ENCODE data around the gene TMEM40. TPM values are rescaled to one million over a fixed set of nuclear protein-coding genes. Genes with fewer than 3 reads are reported as not detected.
"Not testable (repeated sequence)": the region's sequence is repeated elsewhere in the genome, so short reads cannot be mapped to it uniquely, and the experiment has no call there.

Gene TMEM40
- total RNA-seq, 5 donors from 2014 or later (not counting 1 experiment from before 2014, with no cell fraction given): not detected

- 77% methylated on average over 4 of the region's 7 CpGs for WGBS (ENCODE audit: insufficient coverage)
- CTCF ChIA-PET: no interaction called here
- ATAC-seq (replicated peaks in 1 of 4): no peak
Observed at GRCh38 chr3:12729051-12729651, 29.9 kb downstream of the TMEM40 start.

GRCh38 chr3:12727937-12728336, 31.1 kb downstream of the TMEM40 start:
- ChIA-PET POLR2A (no interaction called here), CTCF (no interaction called here)
- no peak for ATAC-seq (replicated peaks in 1 of 4)
- 92% methylated on average over 2 of the region's 2 CpGs for WGBS (ENCODE audit: insufficient coverage)
- Mint-ChIP-seq H3K9me3 (no peaks in the 10 kb centered on the region), H3K4me1 (peaks cover 0 to 6% (median 0%) of the 10 kb centered on the region in 3 donors), H3K27ac (no peak overlapping the region), H3K4me3 (no peak overlapping the region), H3K27me3 (peaks cover 7 to 8% of the 10 kb centered on the region in 2 donors), H3K36me3 (no peaks in the 10 kb centered on the region)
- no peaks in the 10 kb centered on the region for H3K9me3 ChIP-seq
- peaks cover 0 to 2% of the 10 kb centered on the region in 2 experiments for H3K27me3 ChIP-seq (replicated peaks in 1 of 2; ENCODE audit: control insufficient read depth in 2 of 2, extremely low read depth in 1 of 2, insufficient read depth in 2 of 2, low read length in 1 of 2)
- H3K36me3 ChIP-seq (ENCODE audit: control insufficient read depth in 2 of 2, extremely low read depth in 1 of 2, insufficient read depth in 1 of 2, low read length in 1 of 2): no peaks in the 10 kb centered on the region
- no peaks in the 10 kb centered on the region for H3K4me1 ChIP-seq (ENCODE audit: control insufficient read depth in 1 of 2, extremely low read depth in 1 of 2, insufficient read depth in 2 of 2, low read length in 2 of 2)
- no peak for DNase-seq
- no peak overlapping the region for H3K27ac ChIP-seq (ENCODE audit: low read length)
- no peak overlapping the region for H3K4me3 ChIP-seq (ENCODE audit: control insufficient read depth in 1 of 2, extremely low read depth in 1 of 2, low read length in 1 of 2)

More at GRCh38 chr3:12729051-12729651, 29.9 kb downstream of the TMEM40 start:
- Histone ChIP-seq H3K4me3 (ENCODE audit: control insufficient read depth in 1 of 2, extremely low read depth in 1 of 2, low read length in 1 of 2) (no peak overlapping the region), H3K27me3 (replicated peaks in 1 of 2; ENCODE audit: control insufficient read depth in 2 of 2, extremely low read depth in 1 of 2, insufficient read depth in 2 of 2, low read length in 1 of 2) (peaks cover 0 to 6% of the 10 kb centered on the region in 2 experiments), H3K4me1 (ENCODE audit: control insufficient read depth in 1 of 2, extremely low read depth in 1 of 2, insufficient read depth in 2 of 2, low read length in 2 of 2) (no peaks in the 10 kb centered on the region), H3K9me3 (no peaks in the 10 kb centered on the region), H3K27ac (ENCODE audit: low read length) (no peak overlapping the region), H3K36me3 (ENCODE audit: control insufficient read depth in 2 of 2, extremely low read depth in 1 of 2, insufficient read depth in 1 of 2, low read length in 1 of 2) (no peaks in the 10 kb centered on the region)
- Mint-ChIP-seq H3K9me3 (no peaks in the 10 kb centered on the region), H3K27me3 (peaks cover 8 to 10% of the 10 kb centered on the region in 2 donors), H3K27ac (no peak overlapping the region), H3K4me3 (no peak overlapping the region), H3K4me1 (peaks cover 0 to 6% (median 0%) of the 10 kb centered on the region in 3 donors), H3K36me3 (no peaks in the 10 kb centered on the region)
- POLR2A ChIA-PET: no interaction called here
- DNase-seq: no peak

GRCh38 chr3:12727481-12727880, 31.6 kb downstream of the TMEM40 start:
- Histone ChIP-seq H3K27ac (ENCODE audit: low read length) (no peak overlapping the region), H3K4me1 (ENCODE audit: control insufficient read depth in 1 of 2, extremely low read depth in 1 of 2, insufficient read depth in 2 of 2, low read length in 2 of 2) (no peaks in the 10 kb centered on the region), H3K27me3 (replicated peaks in 1 of 2; ENCODE audit: control insufficient read depth in 2 of 2, extremely low read depth in 1 of 2, insufficient read depth in 2 of 2, low read length in 1 of 2) (peaks cover 0 to 2% of the 10 kb centered on the region in 2 experiments), H3K36me3 (ENCODE audit: control insufficient read depth in 2 of 2, extremely low read depth in 1 of 2, insufficient read depth in 1 of 2, low read length in 1 of 2) (no peaks in the 10 kb centered on the region), H3K4me3 (ENCODE audit: control insufficient read depth in 1 of 2, extremely low read depth in 1 of 2, low read length in 1 of 2) (no peak overlapping the region), H3K9me3 (no peaks in the 10 kb centered on the region)
- Mint-ChIP-seq H3K4me3 (no peak overlapping the region), H3K27me3 (peaks cover 4 to 7% of the 10 kb centered on the region in 2 donors), H3K4me1 (peaks cover 0 to 6% (median 0%) of the 10 kb centered on the region in 3 donors), H3K9me3 (no peaks in the 10 kb centered on the region), H3K27ac (no peak overlapping the region), H3K36me3 (no peaks in the 10 kb centered on the region)
- 91% methylated on average over 2 of the region's 3 CpGs for WGBS (ENCODE audit: insufficient coverage)
- POLR2A ChIA-PET: no interaction called here
- ATAC-seq (replicated peaks in 1 of 4) (no peak), DNase-seq (no peak)
- CTCF ChIA-PET: no interaction called here

GRCh38 chr3:12725436-12725835, 33.6 kb downstream of the TMEM40 start:
- Mint-ChIP-seq H3K9me3 (no peaks in the 10 kb centered on the region), H3K27me3 (peaks cover 2 to 3% of the 10 kb centered on the region in 2 donors), H3K36me3 (no peaks in the 10 kb centered on the region), H3K27ac (no peak overlapping the region), H3K4me1 (peaks cover 0 to 6% (median 3%) of the 10 kb centered on the region in 3 donors), H3K4me3 (no peak overlapping the region)
- Histone ChIP-seq H3K36me3 (ENCODE audit: control insufficient read depth in 2 of 2, extremely low read depth in 1 of 2, insufficient read depth in 1 of 2, low read length in 1 of 2) (no peaks in the 10 kb centered on the region), H3K27me3 (replicated peaks in 1 of 2; ENCODE audit: control insufficient read depth in 2 of 2, extremely low read depth in 1 of 2, insufficient read depth in 2 of 2, low read length in 1 of 2) (peaks cover 0 to 6% of the 10 kb centered on the region in 2 experiments), H3K9me3 (no peaks in the 10 kb centered on the region), H3K27ac (ENCODE audit: low read length) (no peak overlapping the region), H3K4me3 (ENCODE audit: control insufficient read depth in 1 of 2, extremely low read depth in 1 of 2, low read length in 1 of 2) (no peak overlapping the region), H3K4me1 (ENCODE audit: control insufficient read depth in 1 of 2, extremely low read depth in 1 of 2, insufficient read depth in 2 of 2, low read length in 2 of 2) (peaks cover 0 to under 1% of the 10 kb centered on the region in 2 experiments)
- CTCF ChIA-PET: no interaction called here
- no peak for DNase-seq
- WGBS (ENCODE audit: insufficient coverage): 71% methylated on average over 1 of the region's 1 CpG
- POLR2A ChIA-PET: no interaction called here
- no peak for ATAC-seq (replicated peaks in 1 of 4)

GRCh38 chr3:12724794-12725193, 34.3 kb downstream of the TMEM40 start:
- POLR2A ChIA-PET: no interaction called here
- CTCF ChIA-PET: no interaction called here
- peaks cover 0 to 7% of the 10 kb centered on the region in 2 experiments for H3K4me1 ChIP-seq (ENCODE audit: control insufficient read depth in 1 of 2, extremely low read depth in 1 of 2, insufficient read depth in 2 of 2, low read length in 2 of 2)
- peaks cover 2 to 3% of the 10 kb centered on the region in 2 donors for H3K27me3 Mint-ChIP-seq
- peaks cover 6 to 13% (median 8%) of the 10 kb centered on the region in 3 donors for H3K4me1 Mint-ChIP-seq
- H3K4me3 Mint-ChIP-seq: no peak overlapping the region
- no peaks in the 10 kb centered on the region for H3K36me3 ChIP-seq (ENCODE audit: control insufficient read depth in 2 of 2, extremely low read depth in 1 of 2, insufficient read depth in 1 of 2, low read length in 1 of 2)
- 67% methylated on average over 1 of the region's 4 CpGs for WGBS (ENCODE audit: insufficient coverage)
- H3K27me3 ChIP-seq (replicated peaks in 1 of 2; ENCODE audit: control insufficient read depth in 2 of 2, extremely low read depth in 1 of 2, insufficient read depth in 2 of 2, low read length in 1 of 2): peaks cover 0 to 6% of the 10 kb centered on the region in 2 experiments
- H3K27ac ChIP-seq (ENCODE audit: low read length): no peak overlapping the region
- H3K36me3 Mint-ChIP-seq: no peaks in the 10 kb centered on the region
- DNase-seq (no peak), ATAC-seq (replicated peaks in 1 of 4) (no peak)
- no peak overlapping the region for H3K4me3 ChIP-seq (ENCODE audit: control insufficient read depth in 1 of 2, extremely low read depth in 1 of 2, low read length in 1 of 2)
- no peaks in the 10 kb centered on the region for H3K9me3 ChIP-seq
- no peak overlapping the region for H3K27ac Mint-ChIP-seq
- H3K9me3 Mint-ChIP-seq: no peaks in the 10 kb centered on the region

GRCh38 chr3:12723362-12723761, 35.7 kb downstream of the TMEM40 start:
- POLR2A ChIA-PET: not testable (repeated sequence)

More at GRCh38 chr3:12723362-12723761, 35.7 kb downstream of the TMEM40 start:
- H3K4me1 Mint-ChIP-seq: peaks cover 8 to 19% (median 13%) of the 10 kb centered on the region in 3 donors
- H3K36me3 ChIP-seq (ENCODE audit: control insufficient read depth in 2 of 2, extremely low read depth in 1 of 2, insufficient read depth in 1 of 2, low read length in 1 of 2); H3K9me3 ChIP-seq; H3K27me3 ChIP-seq (replicated peaks in 1 of 2; ENCODE audit: control insufficient read depth in 2 of 2, extremely low read depth in 1 of 2, insufficient read depth in 2 of 2, low read length in 1 of 2); H3K36me3 Mint-ChIP-seq; H3K27ac Mint-ChIP-seq; H3K27me3 Mint-ChIP-seq; H3K27ac ChIP-seq (ENCODE audit: low read length); H3K4me3 Mint-ChIP-seq; DNase-seq; H3K9me3 Mint-ChIP-seq; H3K4me3 ChIP-seq (ENCODE audit: control insufficient read depth in 1 of 2, extremely low read depth in 1 of 2, low read length in 1 of 2); H3K4me1 ChIP-seq (ENCODE audit: control insufficient read depth in 1 of 2, extremely low read depth in 1 of 2, insufficient read depth in 2 of 2, low read length in 2 of 2); ATAC-seq (replicated peaks in 1 of 4): not testable (repeated sequence)
- CTCF ChIA-PET: interaction anchor here in 1 of 2 donors (0.9 kb wide), 1 partner anchor 828 kb away, joined by 3 read pairs; no protein-coding TSS in a partner anchor

Data from T-cell (primary cell).